ENCODE results near the gene IL2RA.

DNA sequence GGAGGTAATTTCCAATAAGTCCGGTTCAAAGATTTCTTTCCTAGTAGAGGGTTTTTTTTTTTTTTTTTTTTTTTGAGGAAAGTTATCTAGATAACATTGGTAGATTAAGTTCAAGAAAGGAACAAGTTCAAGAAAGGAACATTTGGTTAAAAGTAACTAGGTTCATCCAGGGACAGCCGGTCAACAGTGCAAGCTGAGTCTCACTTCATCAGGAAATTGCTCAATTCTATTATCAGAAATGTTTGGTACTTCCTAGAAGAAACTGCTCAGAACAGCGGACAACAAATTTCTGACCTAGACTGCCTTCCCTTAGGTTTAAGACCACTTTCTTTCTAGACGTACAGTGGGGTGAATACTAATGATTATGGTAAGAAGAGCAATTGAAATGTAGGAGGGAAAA lies 3.7 kb upstream of the IL2RA start:
- TF ChIP-seq, protein P1, sequence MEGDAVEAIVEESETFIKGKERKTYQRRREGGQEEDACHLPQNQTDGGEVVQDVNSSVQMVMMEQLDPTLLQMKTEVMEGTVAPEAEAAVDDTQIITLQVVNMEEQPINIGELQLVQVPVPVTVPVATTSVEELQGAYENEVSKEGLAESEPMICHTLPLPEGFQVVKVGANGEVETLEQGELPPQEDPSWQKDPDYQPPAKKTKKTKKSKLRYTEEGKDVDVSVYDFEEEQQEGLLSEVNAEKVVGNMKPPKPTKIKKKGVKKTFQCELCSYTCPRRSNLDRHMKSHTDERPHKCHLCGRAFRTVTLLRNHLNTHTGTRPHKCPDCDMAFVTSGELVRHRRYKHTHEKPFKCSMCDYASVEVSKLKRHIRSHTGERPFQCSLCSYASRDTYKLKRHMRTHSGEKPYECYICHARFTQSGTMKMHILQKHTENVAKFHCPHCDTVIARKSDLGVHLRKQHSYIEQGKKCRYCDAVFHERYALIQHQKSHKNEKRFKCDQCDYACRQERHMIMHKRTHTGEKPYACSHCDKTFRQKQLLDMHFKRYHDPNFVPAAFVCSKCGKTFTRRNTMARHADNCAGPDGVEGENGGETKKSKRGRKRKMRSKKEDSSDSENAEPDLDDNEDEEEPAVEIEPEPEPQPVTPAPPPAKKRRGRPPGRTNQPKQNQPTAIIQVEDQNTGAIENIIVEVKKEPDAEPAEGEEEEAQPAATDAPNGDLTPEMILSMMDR (IDR thresholded peaks at IDR 0.05) = no peak
- no peak for TF ChIP-seq POLR2A (IDR thresholded peaks at IDR 0.05)
